ENCODE data around the gene BRD8. TPM values are rescaled to one million over a fixed set of nuclear protein-coding genes. Genes with fewer than 3 reads are reported as not detected.
"Not testable (repeated sequence)": the region's sequence is repeated elsewhere in the genome, so short reads cannot be mapped to it uniquely, and the experiment has no call there.

Gene BRD8
- total RNA-seq, 6 donors from 2014 or later, result 26.9 to 210 (median 47.6) TPM

GRCh38 chr5:138210985-138211384 is 32.6 kb upstream of the BRD8 start:
- Histone ChIP-seq H3K27ac (no peak overlapping the region), H3K4me3 (no peak overlapping the region), H3K27me3 (no peaks in the 10 kb centered on the region), H3K36me3 (peaks cover 0 to 27% (median 3%) of the 10 kb centered on the region in 4 donors), H3K4me1 (peaks cover 20 to 31% (median 22%) of the 10 kb centered on the region in 4 donors), H3K9me3 (no peaks in the 10 kb centered on the region)
- 95 to 99% methylated on average over 3 of the region's 3 CpGs for WGBS, 2 donors
- ATAC-seq (ENCODE audit: low FRiP score in 2 of 2) (no peak), DNase-seq (no peak)
- no peak for TF ChIP-seq POLR2A (IDR thresholded peaks at IDR 0.05)
- no peak for TF ChIP-seq EP300 (IDR thresholded peaks at IDR 0.05)
- TF ChIP-seq POLR2AphosphoS5 (IDR thresholded peaks at IDR 0.05), result no peak
- no peak for TF ChIP-seq CTCF (IDR thresholded peaks at IDR 0.05)

- H3K4me1 ChIP-seq; H3K27me3 ChIP-seq; DNase-seq; H3K9me3 ChIP-seq; H3K4me3 ChIP-seq; H3K27ac ChIP-seq; ATAC-seq (ENCODE audit: low FRiP score in 2 of 2): not testable (repeated sequence)
- 86 to 91% methylated on average over 8 of the region's 8 CpGs for WGBS, 2 donors
- H3K36me3 ChIP-seq, result peaks cover 27 to 85% (median 59%) of the 10 kb centered on the region in 4 donors
These were observed 15.4 kb upstream of the BRD8 start for GRCh38 chr5:138193859-138194258.

- H3K36me3 ChIP-seq, result peaks cover 30 to 85% (median 63%) of the 10 kb centered on the region in 4 donors
- 96 to 97% methylated on average over 3 of the region's 3 CpGs for WGBS, 2 donors
- DNase-seq (no peak), ATAC-seq (ENCODE audit: low FRiP score in 2 of 2) (no peak)
- H3K27ac ChIP-seq, result no peak overlapping the region
- no peaks in the 10 kb centered on the region for H3K4me1 ChIP-seq
- no peaks in the 10 kb centered on the region for H3K27me3 ChIP-seq
- no peak for TF ChIP-seq CTCF (IDR thresholded peaks at IDR 0.05)
- TF ChIP-seq POLR2A (IDR thresholded peaks at IDR 0.05), result no peak
- TF ChIP-seq EP300 (IDR thresholded peaks at IDR 0.05), result no peak
- no peak for TF ChIP-seq POLR2AphosphoS5 (IDR thresholded peaks at IDR 0.05)
- H3K9me3 ChIP-seq, result no peaks in the 10 kb centered on the region
- no peak overlapping the region for H3K4me3 ChIP-seq
These were observed 14.4 kb upstream of the BRD8 start for GRCh38 chr5:138192826-138193225.

- 81 to 87% methylated on average over 3 of the region's 3 CpGs for WGBS, 2 donors
- no peaks in the 10 kb centered on the region for H3K4me1 ChIP-seq
- H3K36me3 ChIP-seq, result peaks cover 21 to 95% (median 60%) of the 10 kb centered on the region in 4 donors
- no peak overlapping the region for H3K4me3 ChIP-seq
- H3K27ac ChIP-seq, result no peak overlapping the region
- no peak for TF ChIP-seq EP300 (IDR thresholded peaks at IDR 0.05)
- TF ChIP-seq POLR2AphosphoS5 (IDR thresholded peaks at IDR 0.05), result no peak
- TF ChIP-seq CTCF (IDR thresholded peaks at IDR 0.05), result no peak
- no peak for TF ChIP-seq POLR2A (IDR thresholded peaks at IDR 0.05)
- no peaks in the 10 kb centered on the region for H3K27me3 ChIP-seq
- DNase-seq (no peak), ATAC-seq (ENCODE audit: low FRiP score in 2 of 2) (no peak)
- H3K9me3 ChIP-seq, result no peaks in the 10 kb centered on the region
These were observed 10.2 kb upstream of the BRD8 start for GRCh38 chr5:138188626-138189025.

GRCh38 chr5:138186002-138186447 is 7.6 kb upstream of the BRD8 start:
- peak in 1 of 4 donors; percentile 22 for TF ChIP-seq EP300 (IDR thresholded peaks at IDR 0.05)
- TF ChIP-seq POLR2AphosphoS5 (IDR thresholded peaks at IDR 0.05), result no peak
- Histone ChIP-seq H3K9me3 (no peaks in the 10 kb centered on the region), H3K4me1 (no peaks in the 10 kb centered on the region), H3K4me3 (no peak overlapping the region), H3K27me3 (no peaks in the 10 kb centered on the region), H3K27ac (peak overlapping the region in 1 of 4 donors; percentile 61), H3K36me3 (peaks cover 14 to 69% (median 41%) of the 10 kb centered on the region in 4 donors)
- DNase-seq (peak in 1 of 2 donors; percentile 45), ATAC-seq (ENCODE audit: low FRiP score in 2 of 2) (no peak)
- WGBS, 2 donors, result 58 to 69% methylated on average over 2 of the region's 2 CpGs

- Histone ChIP-seq H3K27me3 (no peaks in the 10 kb centered on the region), H3K9me3 (no peaks in the 10 kb centered on the region), H3K27ac (no peak overlapping the region), H3K36me3 (peaks cover 0 to 39% (median 18%) of the 10 kb centered on the region in 4 donors), H3K4me1 (peaks cover 5 to 21% (median 12%) of the 10 kb centered on the region in 4 donors), H3K4me3 (no peak overlapping the region)
- no peak for ATAC-seq (ENCODE audit: low FRiP score in 2 of 2)
- 94 to 97% methylated on average over 6 of the region's 6 CpGs for WGBS, 2 donors
- TF ChIP-seq POLR2AphosphoS5 (IDR thresholded peaks at IDR 0.05), result no peak
- no peak for TF ChIP-seq POLR2A (IDR thresholded peaks at IDR 0.05)
- no peak for TF ChIP-seq EP300 (IDR thresholded peaks at IDR 0.05)
- TF ChIP-seq CTCF (IDR thresholded peaks at IDR 0.05), result no peak
- no peak for DNase-seq
These were observed 4.4 kb upstream of the BRD8 start for GRCh38 chr5:138182808-138183207.

All from upper lobe of left lung (tissue), 6 donors.